MM.1S (cell line): Measurements from ENCODE around the gene METAP1D.
"Not testable (repeated sequence)": the region's sequence is repeated elsewhere in the genome, so short reads cannot be mapped to it uniquely, and the experiment has no call there.

Source experiments
- CTCF ChIP-seq: fragments of 300-600 bp; sonication (generic); IDR thresholded peaks from 2 replicates; pipeline ENCODE4 v1.5.1; 2016; ENCODE audit warnings: antibody characterized with exemption, low read length, mixed read lengths
- EZH2 ChIP-seq: fragments of 300-600 bp; sonication (generic); optimal IDR thresholded peaks from 2 replicates; pipeline ENCODE3; 2017; ENCODE audit warnings: low read depth, mild to moderate bottlenecking, antibody characterized with exemption, low read length, mixed read lengths

DNA sequence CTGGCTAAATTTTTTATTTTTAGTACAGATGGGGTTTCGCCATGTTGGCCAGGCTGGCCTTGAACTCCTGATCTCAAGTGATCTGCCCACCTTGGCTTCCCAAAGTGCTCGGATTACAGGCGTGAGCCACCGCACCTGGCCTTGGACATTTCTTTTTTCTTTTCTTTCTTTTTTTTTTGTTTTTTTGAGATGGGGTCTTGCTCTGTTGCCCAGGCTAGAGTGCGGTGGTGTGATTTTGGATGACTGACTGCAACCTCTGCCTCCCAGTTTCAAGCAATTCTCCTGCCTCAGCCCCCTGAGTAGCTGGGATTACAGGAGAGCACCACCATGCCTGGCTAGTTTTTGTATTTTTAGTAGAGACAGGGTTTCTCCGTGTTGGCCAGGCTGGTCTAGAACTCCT, 114.4 kb downstream of the METAP1D start:
- not testable (repeated sequence) for TF ChIP-seq CTCF, EZH2
